ENCODE measurements around the gene PPP2R1B.
A peak's percentile ranks its signal among the peaks of the same experiment; 100 is the strongest.
"Not testable (repeated sequence)": the region's sequence is repeated elsewhere in the genome, so short reads cannot be mapped to it uniquely, and the experiment has no call there.

PPP2R1B gene

DNA sequence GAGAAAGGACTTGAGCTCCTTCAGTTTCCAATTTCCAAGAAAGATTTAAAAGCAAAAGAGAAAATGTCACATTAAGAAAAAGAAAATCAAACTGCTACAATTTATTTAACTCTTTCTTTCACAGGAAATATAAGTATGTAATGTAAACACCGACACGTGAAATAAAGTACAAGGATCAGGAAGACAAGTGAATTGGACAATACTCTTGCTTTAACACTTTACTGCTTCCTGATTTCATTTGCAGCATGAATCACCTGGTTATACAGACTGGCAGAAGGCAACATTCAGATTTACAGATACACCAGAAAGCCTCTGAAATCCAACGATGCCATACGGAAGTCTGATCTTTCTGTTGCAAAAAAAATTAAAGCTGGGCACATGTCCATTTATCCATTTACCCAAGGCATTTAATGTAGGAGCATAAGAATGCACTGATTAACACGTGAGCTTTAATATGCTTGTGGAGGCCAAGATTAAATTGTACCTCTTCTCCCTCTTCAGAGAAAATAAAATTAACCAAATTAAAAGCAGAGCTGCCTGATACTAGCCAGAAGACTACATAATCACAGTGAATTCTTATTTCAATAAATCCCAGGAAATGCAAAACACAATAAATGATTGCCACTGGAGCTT is 16.0 kb upstream of the PPP2R1B start:
- no peak for DNase-seq

DNA sequence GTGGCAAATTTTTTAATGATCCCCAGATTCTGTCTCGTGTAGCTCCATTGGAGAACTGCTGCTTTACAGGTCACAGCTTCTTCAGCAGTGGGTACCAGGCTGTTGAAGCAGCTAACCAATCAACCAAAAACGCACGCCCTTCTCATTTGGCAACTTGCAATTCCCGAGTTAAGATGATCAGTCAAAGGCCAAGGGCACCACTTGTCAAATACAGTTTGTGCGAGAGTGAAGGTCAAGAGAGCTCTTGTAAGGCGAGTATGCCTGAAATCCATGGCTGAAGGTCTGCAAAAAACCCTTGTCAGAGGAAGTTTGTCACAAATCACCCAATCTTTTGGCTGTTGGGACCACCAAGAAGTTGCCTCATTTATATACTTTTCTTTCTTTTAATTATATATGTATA is 12.9 kb upstream of the PPP2R1B start:
- no peak for DNase-seq

DNA sequence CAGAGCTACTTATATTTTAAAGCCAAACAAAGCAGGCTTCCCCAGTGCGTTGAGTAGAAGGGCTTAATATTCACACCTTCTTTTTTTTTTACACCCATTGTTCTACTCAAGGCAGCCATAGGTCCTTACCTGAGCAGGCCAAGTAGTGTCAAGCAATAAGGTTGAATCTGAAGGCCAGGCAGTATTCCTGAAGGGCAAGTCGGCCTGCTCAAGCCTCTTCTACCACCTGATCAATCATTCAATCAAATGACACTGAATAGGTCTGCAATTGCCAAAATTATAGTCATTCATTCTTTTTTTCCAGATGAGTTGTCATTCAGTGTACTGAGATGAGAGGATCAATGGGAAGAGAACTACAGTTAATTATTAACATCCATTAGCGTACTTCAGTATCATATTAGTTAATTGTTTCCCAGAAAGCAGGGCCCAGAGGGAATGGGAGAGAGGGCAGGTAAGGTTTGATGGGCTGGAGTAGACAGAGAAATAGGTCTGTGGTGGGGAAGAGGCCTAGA is 11.9 kb upstream of the PPP2R1B start:
- no peak for DNase-seq

DNA sequence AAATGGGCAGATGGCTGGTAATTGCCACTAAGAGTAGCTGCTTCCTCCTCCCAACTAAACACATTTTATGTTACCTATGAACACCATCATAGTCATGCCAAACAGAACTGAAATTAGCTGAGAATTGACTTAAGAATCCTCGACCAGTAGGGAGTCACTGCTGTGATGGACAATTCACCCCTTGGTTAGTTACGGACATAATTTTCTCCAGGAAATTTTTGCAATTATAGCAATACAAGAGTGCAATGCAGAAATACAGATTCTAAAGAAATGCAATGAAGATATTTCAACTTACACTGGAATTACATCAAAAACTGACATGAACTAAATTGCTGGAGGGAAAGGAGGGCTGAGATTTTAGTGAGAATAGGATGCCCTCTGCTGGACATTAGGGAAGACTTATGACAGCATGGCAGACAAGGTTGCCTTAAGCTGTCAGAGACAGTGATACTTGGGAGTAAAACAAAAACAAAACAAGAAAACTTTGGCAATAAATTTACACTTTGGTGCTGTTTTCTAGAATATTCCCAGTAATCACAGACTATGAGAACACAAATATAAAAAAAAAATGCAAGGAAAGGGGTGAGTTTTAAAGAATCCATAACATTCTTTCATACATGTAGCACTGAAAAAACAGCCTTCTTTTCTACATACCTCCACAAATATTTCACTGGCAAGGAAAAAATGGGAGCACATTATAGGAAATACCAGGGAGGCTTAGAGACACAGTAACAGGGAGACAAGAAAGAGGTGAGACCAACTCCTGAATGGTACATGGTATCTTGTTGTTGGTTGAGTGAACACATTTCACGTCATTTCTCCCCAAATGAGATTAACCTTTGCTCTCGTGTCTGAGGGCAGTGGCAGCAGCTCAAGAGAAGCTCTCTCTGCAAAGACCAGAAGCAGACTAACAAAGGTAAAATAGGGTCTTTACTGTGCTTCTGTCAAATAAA is 11.2 kb upstream of the PPP2R1B start:
- DNase-seq, result peak; percentile 76

DNA sequence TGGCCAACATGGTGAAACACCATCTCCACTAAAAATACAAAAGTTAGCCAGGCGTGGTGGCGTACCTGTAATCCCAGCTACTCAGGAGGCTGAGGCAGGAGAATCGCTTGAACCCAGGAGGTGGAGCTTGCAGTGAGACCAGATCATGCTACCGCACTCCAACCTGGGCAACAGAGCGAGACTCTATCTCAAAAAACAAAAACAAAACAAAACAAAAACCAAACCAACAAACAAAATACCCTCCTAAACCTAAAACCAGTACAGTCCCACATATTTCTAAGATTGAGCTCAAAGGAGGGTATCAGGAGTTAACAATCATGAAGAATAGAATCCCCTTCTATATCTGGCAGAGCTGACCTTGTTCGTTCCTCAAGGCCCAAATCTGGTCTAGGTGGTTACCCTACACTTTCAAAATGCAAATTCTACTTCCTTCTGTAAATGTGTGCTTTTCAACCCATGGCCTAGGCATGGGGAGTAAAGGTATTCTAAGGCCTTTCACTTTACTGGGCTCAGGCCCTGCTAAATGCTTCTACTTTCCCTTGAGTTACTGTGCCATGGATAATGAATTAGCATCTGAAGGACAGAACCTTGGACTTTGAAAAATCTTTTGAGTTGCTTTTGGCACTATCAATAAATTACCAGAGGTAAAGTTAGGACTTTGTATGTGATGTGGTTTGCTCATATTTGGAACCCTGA is 10.4 kb upstream of the PPP2R1B start:
- DNase-seq, result no peak

DNA sequence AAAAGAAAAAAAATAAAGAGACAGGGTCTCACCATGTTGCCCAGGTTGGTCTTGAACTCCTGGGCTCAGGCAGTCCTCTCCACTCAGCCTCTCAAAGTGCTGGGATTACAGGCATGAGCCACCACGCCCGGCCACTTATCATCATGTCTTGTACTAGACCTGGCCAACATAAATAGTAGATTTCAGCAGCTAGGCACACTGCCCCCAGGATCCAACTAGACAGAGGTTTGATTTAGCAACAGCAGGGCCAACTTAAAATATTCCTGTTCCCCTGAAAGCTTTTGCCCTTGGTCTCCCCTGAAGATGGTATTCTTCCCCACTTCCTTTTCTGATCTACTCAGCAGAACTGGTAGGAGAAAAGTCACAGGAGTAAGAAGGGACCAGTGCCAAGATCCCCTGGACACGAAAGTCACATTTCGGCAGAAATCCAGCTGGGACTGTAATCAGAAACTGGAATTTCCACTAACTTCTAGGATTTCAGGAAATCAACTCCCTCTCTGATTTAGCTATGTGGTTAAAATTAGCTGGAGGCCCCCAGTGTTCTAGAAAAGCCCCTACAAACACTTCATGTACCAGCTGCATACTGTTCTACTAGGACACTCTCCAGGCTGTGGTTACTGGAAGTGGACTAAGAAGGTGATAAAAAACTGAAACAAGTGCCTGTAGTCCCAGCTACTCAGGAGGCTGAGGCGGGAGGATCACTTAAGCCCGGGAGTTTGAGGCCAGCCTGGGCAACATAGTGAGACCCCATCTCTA is 8.9 kb upstream of the PPP2R1B start:
- DNase-seq, result no peak

DNA sequence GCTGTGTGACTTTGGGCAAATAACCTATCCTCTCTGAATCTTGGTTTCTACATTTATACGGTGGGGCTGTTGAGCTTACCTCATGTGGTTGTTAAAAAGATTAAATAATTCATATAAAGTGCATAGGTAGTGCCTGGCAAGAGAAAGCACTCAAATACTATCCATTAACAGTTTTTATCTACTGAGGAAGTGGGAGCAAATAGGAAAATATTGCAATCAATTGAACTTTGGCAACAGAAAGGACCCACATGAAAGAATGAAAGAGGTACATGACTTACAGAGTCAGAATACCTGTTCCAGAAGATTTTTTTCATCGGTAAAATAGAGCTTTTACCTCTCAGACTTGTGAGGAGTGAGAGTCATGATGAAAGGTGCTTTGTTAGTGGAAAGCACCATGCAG is 6.3 kb upstream of the PPP2R1B start:
- no peak for DNase-seq

DNA sequence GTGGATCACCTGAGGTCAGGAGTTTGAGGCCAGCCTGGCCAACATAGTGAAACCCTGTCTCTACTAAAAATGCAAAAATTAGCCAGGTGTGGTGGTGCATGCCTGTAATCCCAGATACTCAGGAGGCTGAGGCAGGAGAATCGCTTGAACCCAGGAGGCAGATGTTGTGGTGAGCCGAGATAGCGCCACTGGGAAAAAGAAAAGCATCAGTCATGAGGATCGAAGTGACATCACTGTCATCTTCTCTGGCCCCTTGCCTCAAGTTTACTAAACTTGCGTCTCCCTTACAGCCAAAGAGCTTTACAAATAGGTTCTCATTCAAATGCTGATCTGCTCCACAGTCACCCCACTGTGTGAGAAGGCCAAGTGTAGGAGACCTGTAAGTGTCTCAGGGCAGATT is 5.0 kb upstream of the PPP2R1B start:
- not testable (repeated sequence) for DNase-seq

DNA sequence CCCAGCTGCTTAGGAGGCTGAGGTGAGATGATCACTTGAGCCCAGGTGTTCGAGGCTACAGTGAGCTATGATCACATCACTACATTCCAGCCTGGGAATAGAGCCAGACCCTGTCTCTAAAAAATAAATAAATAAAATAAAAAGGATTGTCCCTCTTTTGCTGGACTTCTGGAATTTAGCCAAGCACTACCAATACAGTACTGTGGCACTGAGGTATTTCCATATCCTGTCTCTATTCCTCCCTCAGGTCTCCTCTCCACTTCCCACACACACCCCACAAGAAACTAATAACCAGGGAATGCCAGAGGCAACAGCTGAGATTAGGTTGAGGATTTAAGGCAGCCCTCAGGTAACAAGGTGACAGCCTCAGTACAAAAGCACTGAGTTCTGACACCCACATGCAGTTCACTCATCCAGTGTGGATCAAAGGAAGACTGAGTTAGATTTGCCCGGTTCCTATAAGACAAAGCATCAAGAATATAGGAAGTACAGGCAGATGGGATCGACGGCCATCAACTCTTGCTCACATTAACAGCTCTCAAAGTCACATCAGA is 4.5 kb upstream of the PPP2R1B start:
- no peak for DNase-seq

DNA sequence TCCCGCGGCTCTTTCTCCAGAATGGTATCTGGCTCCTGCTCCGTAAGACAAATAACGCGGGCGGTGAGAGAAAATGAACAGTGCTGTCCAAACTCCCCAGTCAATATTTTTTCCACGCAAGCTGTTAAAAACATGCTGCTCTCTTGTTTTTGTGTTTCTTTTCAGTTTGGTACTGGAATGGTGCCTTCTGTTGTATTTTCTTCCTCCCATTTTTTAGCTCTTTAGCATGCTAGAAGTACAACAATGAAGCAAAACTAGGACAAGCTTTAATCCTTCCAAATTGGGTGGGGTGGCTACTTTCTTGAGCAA is 599 bp upstream of the PPP2R1B start:
- no peak for DNase-seq

DNA sequence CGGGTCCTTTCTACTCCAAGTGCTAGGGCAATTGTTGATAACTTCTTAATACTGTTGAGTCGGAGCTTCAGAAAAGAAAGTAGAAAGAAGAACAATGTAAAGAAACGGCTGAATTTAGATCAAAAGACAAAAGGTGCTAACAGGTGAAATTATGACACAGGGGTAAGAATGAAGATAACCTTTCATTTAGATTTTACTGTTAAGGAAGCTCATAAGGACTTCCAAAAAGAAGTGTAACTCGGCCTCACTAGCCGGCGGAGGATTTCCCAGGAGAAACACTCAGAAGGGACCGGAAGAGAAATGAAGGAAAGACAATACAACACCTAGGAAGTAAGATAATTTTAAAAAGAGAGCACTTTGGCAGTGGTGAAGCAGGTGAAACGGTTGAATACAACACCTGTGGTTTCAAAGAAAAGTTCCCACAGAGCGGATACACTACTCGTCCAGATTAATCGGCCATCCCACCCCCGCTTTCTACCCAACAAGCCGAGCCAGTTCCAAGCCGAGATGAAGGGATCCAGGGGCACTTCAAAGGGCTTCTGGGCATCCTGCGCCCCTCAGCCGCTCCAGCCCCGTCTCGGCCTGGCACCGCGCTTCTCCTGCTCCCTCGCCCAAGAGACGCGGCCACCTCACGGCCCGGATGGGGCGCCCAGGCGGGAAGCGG is 737 bp downstream of the PPP2R1B start:
- DNase-seq, result peak in 1 of 2 experiments; percentile 36

DNA sequence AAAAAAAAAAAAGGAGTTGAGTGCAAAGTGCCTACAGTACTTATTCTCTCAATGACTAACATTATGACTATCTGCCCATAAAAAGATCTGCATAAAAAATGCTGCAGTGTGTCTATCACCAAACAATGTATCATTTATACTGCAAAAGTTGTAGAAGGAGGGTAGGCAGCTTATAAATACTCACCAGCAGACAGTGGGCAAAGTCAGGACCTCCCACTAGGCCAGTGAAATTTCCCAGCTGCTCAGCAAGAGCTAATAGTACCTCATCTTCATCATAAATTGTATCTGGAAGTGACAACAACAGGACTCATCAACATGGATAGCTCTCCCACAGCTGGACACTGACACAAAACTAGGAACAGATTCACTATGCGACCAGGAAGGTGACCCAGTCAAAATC is 1.6 kb downstream of the PPP2R1B start:
- DNase-seq, result no peak

DNA sequence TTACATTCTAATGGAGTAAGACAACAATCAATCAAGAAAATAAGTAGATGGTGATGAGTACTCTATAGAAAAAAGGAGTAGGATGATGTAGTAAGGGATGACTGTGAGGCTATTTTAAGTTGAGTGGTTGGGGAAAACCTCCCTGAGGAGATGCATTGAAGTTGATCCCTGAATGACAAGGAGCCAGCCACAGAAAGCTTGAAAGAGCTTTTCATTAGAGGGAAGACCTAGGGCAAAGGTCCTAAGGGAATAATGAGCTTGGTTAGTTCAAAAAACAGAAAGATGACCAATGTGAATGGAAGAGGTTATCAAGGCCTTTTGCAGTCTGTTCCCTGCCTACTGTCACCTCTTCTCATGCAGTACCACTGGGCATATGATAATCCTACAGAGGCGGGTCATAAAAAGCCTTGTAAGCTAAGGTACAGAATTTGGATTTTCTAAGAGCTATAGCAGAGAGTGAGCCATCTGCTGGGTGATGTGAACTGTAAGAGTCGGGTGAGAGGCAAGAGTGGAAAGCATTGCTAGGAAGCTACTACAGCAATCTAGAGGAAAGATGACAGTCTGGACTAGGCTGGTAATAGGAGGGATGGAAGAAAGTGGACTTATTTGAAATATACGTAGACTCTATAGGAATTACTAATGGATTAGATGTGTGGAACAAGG is 3.1 kb downstream of the PPP2R1B start:
- DNase-seq, result peak; percentile 7 to 8

DNA sequence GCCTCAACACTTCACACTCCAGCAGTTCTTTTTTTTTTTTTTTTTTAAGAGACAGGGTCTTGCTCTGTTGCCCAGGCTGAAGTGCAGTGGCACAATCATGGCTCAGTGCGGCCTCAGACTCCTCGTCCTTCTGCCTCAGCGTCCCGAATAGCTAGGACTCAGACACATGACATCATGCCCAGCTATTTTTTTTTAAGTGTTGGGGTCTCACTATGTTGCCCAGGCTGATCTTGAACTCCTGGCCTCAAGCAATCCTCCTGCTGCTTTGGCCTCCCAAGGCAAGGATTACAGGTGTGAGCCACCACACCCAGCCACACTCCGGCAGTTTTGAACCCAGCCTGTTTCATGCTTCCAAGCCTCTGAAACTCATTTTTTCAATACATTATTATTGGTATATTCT is 3.7 kb downstream of the PPP2R1B start:
- DNase-seq, result no peak

DNA sequence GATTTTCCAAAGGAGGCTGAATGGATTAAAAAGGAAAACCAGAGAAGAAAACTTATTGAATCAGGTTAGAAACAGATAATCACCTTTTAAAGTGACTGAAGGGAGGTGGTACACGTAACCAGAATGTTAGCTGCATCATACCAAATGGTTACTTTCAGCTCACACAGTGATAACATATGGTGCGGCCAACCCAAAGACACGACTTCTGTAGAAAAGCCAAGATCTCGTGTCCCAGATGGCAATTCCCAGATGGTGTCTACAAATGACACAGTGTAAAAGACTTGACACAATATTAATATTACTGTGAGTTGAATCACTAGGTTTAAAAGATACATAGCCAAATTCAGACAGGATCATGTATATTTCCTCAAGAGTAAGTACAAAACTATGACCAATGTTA is 5.2 kb downstream of the PPP2R1B start:
- DNase-seq, result no peak

DNA sequence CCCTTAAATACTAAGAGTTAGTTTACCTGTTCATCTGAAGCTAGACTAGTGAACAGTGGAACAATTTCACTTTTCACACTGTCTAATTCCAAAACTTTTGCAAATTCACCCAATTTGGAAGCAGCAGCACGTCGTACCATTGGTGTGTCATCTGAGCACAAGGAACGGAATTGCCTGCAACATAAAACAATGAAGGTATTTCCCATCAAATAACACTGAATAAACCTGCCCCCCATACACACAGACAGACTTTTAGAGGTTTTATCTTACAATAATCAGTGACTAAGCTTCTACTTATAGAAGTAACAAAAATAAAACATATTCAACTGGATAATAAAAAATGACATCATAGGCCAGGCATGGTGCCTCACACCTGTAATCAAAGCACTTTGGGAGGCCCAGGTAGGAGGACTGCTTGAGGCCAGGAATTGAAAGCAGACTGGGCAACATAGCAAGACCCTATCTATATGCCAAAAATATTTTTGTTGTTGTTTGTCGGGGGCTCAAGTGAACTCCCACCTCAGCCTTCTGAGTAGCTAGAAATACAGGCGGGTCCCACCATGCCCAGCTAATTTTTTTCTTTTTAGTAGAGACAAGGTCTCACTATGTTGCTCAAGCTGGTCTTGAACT is 6.3 kb downstream of the PPP2R1B start:
- no peak for DNase-seq

DNA sequence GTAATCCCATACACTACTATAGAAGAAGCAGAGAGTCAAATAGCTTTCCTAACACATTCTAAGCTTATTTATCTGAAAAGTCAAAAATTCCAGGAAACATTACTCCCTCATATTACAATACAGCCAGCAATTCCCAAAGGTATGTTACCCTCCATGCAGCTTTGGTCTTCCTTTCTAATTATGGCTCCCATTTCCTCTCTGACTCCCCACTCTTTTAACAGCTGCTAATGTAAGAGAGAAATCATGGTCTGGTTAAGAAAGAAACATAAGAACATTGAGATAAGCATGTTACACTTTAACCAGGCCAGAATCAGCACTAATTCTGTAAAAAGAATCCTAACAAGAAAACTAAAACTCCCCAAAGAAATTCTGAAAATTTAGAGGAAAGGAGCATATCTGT is 6.8 kb downstream of the PPP2R1B start:
- DNase-seq, result no peak

DNA sequence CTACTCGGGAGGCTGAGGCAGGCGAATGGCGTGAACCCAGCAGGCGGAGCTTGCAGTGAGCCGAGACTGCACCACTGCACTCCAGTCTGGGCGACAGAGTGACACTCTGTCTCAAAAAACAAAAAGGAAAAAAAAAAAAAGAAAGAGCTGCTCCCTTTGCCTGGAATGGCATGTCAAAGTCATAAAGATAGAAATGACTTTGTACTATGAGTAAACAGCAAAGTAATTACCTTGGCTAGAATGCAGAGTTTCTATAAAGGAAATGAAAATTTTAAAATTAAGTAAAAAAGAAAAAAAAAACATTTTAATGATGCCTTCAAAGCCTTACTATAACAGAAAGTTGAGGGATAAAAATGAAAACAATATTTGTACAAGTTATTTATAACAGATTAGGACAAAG is 10.1 kb downstream of the PPP2R1B start:
- DNase-seq, result no peak

DNA sequence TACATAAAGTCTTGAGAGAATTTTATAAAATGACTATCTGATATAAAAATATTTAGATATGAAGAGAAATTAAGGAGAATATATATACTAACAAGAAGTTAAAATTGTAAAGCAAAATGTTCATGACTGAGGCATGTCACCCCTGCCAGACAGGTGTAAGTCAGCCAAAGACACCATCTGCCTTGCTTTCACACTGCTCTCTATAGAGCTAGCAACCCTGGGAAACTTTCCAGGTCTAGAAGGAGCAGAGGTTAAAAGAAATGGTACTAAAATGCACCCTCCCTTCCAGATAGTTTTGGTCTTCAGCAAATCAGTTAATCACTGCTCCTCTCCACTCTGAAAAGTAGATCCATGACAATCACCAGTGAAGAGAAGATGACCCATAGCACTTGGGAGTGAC is 16.5 kb downstream of the PPP2R1B start:
- no peak for DNase-seq

DNA sequence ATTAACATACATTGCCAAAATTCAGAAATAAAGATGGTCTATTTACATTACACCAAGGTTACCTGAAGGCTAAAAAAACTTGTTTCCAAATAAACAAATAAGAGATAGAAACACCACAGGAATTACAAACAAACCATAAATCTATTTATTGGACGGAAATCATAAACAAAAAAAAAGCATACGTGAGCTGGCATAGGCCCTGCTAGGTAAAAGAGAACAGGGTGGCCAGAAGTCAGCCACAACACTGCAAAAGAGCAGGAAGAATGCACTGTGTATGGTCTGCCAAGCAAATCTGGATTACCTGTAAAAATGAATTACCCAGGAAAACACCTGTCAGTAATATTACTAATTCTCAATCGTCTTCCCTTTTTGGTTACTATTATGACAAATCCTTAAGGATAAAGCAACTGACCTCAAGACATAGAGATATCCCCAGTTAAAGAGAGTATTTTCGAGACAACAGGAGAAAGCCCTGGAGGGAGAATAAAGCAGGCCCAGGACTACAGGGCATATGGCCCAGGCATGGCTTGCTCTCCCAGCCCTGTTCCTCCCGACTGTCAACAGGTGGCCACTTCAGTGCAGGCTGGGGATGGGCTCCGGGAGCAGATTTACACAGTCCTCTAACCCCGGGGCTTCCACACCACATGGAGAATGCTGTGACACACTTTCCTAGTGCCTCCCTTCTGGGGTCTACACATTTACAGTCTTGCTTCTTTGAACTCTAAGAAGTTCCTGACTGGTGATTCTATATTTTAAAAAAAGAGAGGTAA is 18.0 kb downstream of the PPP2R1B start:
- DNase-seq, result no peak

Measured in Kasumi-1 (cell line).